GM18868 (cell line): ENCODE measurements around the gene HS6ST2.
"Not testable (repeated sequence)": the region's sequence is repeated elsewhere in the genome, so short reads cannot be mapped to it uniquely, and the experiment has no call there.

Source experiments
- ATAC-seq: cut with Tn5 transposase; IDR thresholded peaks from one replicate; pipeline ENCODE4 v1.9.1; 2021; ENCODE audit warnings: mild to moderate bottlenecking, moderate library complexity; ENCODE audit not compliant: unreplicated experiment

HS6ST2 gene

DNA sequence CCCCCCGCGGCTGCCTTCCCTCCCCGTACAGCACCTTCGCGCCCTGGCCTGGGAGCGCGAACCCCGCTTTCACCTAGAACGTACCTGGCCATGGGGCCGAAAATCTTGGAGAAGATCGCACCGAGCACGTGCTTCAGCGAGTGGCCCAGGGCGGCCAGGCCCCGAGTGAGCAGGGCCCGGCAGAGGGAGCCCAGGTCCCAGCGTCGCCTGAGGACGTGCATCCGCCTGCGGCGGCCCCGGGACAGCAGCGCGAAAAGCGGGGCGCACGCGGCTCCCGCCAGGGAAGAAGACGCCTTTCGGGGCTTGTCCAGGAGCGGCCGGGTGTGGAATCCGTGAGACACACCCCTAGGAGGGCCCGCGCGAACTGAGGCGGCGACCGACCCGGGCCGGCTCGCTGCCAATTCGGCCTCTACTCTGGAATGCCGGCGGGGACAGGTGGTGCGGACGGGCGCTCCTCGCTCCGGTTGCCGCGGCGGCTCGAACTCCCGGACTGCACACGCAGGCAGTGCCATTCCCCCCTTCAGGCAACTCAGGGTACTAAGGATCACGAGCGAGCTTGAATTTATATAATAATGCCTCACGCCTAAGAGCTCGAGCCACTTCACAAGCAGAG is at the start of gene HS6ST2:
Gene HS6ST2, minus strand, starts transcription at position 539 of the 613 bp plus-strand sequence.
- no peak for ATAC-seq

DNA sequence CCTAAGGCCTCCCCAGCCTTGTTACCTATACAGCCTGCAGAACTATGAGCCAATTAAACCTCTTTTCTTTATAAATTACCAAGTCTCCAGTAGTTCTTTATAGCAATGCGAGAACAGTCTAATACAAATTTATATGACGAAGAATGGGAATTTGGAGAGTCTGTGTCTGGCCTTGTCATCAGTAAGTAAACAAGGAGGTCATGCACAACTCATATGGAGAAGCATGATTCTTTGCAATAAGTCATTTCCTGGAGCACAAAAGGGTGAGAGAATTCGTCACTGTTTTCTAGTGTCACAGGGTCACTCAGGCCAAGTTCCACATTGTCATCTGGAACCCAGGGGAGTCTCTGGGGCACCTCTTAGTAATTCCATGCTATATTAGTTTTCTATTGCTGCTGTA is 49.0 kb upstream of the HS6ST2 start:
- no peak for ATAC-seq

DNA sequence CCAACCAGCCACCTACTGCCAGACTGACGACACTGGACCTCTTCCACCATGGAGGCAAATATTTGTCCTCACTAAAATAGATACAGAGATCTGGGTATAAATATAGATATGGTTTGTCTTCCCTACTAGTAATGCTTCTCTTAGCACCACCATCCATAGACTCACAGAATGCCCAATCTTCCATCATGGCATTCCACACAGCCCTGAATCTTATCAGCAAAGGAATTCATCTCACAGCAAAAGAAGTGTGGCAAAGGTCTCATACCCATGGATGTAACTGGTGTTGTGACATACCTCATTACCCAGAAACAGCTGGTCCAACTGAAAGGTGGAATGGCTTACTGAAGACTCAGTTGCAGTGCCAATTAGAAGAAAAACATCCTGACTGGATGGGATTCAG is 47.2 kb upstream of the HS6ST2 start:
- ATAC-seq = no peak

DNA sequence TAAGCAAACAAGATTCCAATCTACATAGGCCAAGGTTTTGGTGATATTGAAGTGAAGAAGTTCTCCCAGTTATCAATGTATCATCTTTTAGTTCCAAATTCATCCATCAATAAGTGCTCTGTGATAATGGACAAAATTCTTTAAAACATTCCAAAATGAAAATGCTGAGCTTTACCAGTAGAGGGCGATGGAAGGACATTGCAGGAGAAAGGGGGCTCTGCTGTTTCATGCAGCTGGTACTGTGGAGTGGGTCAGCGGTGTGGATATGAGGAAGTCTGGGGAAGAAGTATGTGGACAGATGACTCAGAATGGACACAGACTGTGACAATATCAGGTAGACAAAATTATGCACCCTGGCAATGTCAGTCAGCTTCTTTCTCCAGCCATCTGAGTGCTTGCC is 46.6 kb upstream of the HS6ST2 start:
- ATAC-seq = no peak

DNA sequence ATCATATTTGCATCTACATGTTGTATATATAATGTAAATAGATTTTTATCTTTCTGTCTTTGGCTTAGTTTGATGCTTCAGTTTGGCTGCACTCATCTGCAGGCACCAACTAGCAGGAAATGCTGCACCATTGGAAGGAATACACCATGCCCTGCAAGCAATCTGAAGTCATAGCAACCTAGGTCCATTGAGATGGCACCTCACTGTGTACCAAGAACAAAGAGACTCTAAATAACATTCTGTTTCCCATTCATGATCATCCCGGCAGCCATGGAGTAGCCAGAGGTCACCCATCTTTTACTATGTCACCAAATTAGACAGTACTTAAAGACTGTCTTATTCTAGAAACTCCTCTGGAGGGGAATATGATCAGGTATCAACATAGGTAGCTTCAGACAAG is 40.8 kb upstream of the HS6ST2 start:
- no peak for ATAC-seq

DNA sequence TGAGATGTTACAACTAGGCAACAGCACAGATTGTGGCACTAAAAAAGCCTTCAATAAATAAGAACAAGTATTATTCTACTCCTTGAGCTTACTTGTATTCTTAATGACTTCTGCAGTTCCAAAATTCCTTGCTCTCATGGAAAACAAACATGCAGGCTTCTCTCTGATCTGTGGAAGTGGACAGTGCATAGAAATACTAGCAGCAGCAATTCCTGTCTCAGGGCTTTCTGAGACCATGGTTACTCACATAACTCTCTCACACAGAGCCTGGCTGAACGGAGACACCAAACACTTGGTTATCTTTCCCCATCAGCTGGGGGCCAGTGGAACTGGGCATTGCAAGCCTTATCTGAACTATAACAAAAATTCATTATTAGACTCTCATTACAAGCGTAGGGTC is 32.4 kb upstream of the HS6ST2 start:
- ATAC-seq = no peak

DNA sequence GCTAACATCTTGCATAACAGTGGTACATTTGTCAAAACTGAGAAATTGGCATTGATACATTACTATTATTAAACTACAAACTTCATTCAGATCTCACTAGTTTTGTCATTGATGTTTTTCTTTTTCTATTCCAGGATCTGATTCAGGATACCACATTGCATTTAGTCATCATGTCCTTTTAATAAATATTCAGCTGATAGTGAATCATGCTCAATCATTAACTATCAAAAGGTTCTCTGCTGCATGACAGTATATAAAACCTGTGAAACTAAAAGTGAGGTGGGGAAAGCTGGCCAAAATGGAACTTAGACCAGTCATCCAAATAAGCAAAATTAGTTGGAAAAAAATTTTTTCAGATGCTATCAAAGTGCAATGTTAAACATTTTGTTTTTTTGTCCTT is 28.1 kb upstream of the HS6ST2 start:
- ATAC-seq = no peak

DNA sequence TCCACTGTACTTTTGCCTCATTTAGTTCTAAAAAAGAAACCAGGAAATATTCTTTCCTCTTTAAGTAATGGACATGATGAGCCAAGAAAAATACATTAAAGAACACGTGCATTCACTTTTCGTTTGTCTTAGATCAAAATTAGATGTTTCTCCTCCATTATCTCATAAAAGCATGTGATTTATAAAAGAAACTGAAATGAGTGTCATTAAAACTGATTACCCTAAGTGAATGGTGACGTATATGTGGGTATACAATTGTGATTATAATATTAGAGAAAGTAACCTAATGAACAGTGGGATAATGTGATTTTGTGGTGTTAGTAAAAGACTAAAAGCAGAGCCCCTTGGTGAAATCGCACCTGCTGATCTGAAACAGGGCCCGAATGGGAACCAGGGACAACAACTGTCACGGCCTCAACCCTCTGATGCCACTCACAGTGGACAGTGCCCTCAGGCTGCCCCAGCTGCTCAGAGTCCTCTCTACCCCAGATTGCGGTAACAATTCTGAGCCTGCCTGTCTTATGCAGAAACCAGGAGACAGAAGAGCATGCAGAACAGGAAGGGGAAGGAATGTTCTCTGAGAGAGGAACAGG is 25.7 kb upstream of the HS6ST2 start:
- ATAC-seq = no peak

DNA sequence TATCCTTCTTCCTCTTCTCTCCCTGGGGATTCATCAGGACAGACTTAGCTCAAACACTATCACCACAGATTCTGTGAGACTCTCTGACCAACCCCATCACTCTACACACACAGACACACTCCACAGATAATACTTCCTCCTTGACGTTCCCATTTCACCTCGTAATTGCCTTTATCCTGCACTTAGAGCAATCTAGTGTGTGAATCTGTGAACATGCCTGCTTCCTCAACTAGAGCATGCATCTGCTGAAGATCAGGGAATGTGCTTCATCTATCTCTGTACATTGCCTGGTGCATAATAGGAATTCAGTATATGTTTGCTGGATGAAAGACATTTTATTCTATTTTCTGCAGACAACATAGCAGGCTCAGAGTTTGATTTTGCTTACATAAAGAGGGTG is 25.1 kb upstream of the HS6ST2 start:
- no peak for ATAC-seq

DNA sequence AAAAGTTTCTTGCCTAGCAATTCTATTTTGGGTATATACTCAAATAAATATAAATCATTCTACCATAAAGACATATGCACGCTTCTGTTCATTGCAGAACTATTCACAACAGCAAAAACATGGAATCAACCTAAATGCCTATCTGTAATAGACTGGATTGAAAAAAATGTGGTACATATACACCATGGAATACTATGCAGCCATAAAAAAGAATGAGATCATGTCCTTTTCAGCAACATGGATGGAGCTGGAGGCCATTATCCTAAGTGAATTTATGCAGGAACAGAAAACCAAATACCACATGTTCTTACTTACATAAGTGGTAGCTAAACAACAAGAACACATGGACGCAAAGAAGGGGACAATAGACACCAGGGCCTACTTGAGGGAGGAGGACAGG is 21.6 kb upstream of the HS6ST2 start:
- ATAC-seq = not testable (repeated sequence)

DNA sequence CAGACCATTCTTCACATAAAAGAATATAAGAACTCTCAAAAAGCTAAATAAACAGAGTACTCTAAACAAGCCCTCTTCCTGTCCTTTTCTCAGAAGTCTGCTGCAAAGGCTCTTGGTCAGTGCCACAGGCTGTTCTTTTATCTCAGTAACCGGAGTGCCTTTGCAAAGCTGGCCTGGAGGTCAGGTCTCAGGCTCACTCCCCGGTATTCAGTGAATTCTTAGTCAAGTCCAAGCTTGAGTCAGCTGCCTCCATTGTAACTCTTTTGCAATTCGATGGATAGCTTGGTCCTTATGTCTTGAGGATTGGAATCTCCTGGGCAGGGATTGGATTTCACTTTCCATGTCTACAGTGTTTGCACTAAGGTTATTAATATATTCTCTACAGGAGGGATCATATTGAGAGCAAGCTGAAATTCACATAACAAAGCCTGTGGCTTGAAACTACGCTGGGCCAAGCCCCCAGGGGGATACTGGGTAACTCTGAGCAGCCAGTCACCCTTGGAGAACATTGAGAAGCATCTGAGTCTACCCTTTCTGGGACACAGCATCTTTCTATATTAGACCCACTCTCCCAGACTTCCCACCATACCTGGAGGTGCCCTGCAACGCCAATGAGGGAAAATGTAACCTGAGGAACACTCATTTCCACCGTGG is 10.0 kb upstream of the HS6ST2 start:
- ATAC-seq = no peak

DNA sequence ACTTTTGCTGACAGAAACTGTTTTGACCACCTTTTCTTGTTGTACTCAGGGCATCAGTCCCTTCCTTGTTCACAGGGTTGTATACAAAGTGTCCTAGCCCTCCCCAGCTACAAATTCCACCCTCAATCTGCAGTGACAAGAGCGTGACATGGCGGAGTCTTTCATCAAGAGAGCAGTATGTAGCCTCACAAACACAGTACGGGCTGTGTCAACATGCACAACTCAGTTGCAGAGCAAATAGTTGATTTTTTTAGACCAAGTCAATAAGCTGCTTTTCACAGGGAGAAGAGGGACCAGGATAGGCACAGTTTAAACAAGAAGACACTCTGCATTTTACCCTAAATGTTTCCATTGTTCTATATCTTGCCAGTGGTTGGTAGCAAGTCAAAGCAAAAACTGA is 8.6 kb upstream of the HS6ST2 start:
- ATAC-seq = no peak

DNA sequence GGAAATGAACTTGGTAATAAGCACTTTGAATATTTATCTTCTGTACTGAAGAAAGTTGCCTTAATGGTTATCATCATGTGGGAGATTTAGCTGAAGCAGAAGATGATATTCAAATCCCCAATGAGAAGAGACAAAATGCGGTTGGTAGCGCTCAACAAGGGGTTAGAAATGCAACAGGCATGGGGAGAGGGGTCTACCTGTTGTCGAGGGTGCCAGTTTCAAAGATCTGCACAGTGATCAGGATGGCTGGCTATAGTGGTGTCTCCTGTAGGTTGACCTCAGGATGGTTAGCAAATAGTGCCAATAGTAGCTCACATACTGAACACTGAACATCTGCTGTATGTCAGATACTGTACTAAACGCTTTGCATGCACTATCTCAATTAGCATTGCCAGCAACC is 7.0 kb upstream of the HS6ST2 start:
- no peak for ATAC-seq

DNA sequence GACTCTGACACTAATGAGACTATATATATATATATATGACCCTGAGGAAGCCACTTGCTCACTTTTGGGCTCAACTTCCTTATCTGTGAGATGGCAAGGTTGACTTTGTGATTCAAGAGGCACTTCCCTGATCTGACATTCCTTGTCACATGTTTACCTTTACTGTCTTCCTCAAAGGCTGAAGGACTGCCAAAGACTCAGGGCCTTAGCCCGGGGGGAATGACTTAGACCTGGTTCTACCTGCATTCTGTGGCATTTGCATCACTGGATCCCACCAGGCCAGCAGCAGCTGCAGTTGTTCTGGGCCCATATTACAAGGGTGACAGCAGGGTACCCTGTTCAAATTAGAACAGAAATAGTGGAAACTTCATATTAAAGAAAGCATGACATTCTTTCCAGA is 3.1 kb upstream of the HS6ST2 start:
- no peak for ATAC-seq

DNA sequence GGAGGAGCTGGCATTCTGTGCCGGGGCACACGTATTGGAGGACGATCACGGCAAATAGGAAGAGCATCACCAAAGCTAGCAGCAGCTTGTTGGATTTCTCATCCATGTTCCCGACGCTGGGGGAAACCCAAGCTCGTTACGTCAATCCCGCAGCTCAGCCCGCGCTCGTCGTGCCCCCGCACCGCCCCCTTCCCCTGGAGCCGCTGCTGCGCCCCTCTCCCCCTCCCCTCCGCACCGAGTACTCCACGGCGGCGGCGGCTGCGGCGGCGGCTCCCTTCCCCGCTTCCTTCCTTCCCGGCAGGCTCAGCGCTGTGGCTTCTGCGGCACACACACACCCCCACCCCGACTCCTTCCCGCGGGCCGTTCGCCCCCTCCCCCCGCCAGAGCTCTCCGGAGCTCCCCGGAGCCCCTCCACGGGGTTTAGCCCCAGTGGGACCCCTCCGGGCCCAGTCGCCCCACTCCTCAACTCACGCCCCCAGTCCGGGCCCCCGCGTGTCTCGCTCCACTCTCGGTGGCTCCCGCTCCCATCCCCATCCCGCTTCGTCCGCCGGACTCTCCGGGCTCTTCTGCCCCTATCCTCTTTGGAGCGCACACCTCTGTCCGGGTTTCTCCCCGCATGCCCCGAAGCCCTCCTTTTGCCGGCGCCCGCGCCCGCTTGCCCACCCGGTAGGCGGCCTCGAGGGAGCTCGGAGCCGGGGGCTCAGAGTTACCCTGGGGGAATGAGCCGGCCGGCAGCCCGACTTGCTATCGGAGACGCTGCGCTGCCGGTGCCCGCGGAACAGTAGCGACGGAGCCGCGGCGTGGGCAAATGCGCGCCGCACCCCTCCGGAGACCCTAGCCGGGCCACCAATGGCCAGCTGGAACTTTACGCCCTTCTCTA is 978 bp downstream of the HS6ST2 start:
- ATAC-seq = no peak

DNA sequence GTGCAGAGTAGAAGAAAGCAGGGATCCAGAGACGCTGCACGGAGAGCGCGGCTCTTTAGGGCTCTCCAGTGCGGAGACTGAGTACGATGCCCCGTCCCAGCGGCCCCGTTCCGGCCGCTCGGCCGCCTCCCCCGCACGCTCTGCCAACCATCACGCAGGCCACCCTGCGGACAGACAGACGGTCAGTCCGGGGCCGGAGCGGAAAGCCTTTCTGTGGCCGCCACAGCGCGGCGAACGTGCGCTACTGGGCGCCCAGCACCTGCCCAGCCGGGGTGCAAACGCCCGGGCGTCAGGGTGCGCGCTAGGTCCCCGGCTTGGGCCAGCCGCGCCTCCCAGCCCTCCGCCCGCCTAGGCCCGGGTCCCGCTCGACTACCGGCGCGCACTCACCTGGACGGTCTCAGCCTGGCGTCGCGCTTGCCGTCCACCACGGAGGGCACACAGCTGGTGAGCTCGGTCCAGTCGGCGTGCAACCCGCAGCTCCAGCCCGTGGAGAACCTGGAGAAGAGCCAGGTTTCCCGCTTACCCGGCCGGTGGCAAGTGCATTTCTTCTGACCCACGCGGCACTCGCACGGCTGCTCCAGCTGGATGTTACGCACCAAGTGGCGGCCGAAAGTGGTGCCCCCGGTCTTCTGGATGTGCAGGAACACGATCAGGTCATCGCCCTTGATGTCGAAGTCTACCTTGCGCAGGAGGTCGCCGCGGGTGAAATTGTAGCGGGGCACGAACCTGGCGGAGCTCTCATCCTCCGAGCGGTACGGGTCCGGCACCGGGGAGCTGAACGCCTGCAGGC is 1.8 kb downstream of the HS6ST2 start:
- ATAC-seq = no peak

DNA sequence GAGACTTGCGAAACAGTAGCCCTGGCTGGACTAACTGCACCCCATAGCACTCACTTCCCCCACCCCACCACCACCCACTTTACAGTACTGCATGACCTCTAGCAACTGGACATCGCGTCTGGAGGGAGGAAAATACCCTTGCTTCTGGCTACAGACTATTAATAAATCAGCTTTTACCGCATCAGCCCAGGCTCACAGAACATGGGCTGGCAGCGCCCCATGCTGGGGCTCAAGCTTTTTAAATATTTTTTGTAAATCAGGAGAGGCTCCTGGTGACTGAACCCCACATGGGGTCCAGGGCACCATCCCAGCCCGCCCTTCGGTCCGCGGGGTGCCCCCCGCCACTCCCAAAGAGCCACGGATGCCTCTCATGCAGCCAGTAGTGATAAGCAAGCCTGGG is 2.7 kb downstream of the HS6ST2 start:
- no peak for ATAC-seq

DNA sequence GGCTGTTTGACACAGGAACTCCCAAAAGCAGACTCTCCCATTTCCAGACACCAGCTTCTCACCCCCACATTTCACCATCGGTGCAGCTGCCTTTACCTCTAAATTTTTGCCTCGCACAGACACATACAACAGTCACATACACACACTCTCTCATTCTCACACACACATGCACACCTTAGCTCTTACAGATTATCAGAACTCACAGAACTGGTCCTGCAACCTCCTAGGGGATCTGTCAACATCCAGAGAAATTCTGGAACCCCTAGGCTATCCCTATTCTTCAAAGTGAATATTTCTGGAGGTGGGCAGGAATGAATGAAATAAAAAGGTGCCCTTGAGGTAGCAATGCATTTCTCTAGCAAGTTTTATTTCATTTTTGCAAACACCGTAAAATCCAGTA is 4.1 kb downstream of the HS6ST2 start:
- ATAC-seq = no peak

DNA sequence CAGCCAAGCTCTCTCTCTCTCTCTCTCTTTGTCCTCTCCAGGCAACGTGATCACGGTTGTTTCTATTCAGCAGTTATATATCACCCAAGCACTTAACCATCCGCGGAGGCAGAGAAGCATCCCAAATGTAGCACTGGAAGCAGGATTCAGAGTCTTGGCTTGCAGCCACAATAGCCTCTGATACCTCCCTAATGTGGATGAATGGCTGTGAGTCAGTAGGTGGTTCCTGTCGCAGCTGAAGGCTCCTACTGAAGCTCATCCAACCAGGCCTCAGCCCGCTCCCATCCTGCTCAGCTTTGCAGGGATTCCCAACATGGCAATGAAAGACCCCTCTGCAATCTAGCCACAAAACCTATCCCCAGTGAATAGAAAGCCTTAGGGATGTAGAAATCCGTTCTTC is 5.1 kb downstream of the HS6ST2 start:
- no peak for ATAC-seq

DNA sequence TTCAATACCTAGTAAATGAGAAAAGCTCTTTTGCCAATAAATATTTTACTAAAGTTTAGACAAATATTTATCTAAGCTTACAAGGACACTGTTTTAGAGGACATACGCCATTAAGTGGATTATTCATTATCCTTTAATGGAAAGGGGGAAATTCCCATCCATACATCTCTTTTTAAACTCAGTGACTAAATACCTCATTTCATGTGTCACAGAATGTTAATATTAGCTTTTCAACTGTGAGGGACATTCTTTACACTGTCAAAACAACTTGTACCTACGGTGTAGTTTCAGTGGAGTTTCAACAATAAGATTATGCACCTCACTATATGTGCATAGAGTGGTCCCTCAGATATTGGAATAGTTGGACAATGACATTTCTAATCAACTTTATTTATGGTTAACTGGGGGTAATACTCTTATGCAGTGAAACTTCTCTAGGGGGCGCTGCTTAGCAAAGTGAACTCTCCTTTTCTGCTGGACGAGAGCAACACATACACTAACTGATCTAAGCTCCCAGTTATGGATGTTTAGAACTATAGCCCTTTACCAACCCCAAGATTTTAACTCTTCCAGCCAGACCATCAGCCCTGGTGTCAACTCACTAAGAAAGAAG is 9.7 kb downstream of the HS6ST2 start:
- ATAC-seq = no peak
